SK-N-SH (cell line): ENCODE measurements around the gene ARG2. TPM values are rescaled to one million over a fixed set of nuclear protein-coding genes. Genes with fewer than 3 reads are reported as not detected.

Source experiments
- CTCF ChIA-PET: fragments of 300-600, 350-600 bp; formaldehyde crosslinking; extraction: SDS; loops from one replicate; lab custom pipeline; 2021; lab: Yijun Ruan, JAX
- POLR2A ChIA-PET: fragments of 350-600 bp; sonication (Branson Sonifier 250); formaldehyde crosslinking; extraction: SDS; loops from one replicate; lab custom pipeline; 2020; ENCODE audit warnings: antibody characterized with exemption, inconsistent platforms; lab: Yijun Ruan, JAX
- DNase-seq: peaks from one replicate; pipeline ENCODE4 v3.0.0; 2012
- H2AFZ ChIP-seq: fragments of 200-600 bp; sonication (generic); 2 replicates; pipeline ENCODE4 v1.8.1; 2016; ENCODE audit warnings: antibody characterized with exemption, mild to moderate bottlenecking, low read depth
- H3F3A ChIP-seq: fragments of 200-600 bp; sonication (generic); replicated peaks from 2 replicates; pipeline ENCODE3; 2016; ENCODE audit warnings: antibody characterized with exemption, mild to moderate bottlenecking; ENCODE audit not compliant: insufficient read depth
- H3K27ac ChIP-seq, 2 experiments: fragments of 200-500 bp in 1 of 2; fragments of 200-600 bp in 1 of 2; sonication (Bioruptor generic) in 1 of 2; sonication (generic), shearing (Covaris generic) in 1 of 2; 2 replicates each; pipeline versions ENCODE4 v1.5.1 to v1.6.1; 2014 to 2016; ENCODE audit warnings: low read depth in 2 of 2, inconsistent platforms in 1 of 2, low read length in 1 of 2, mild to moderate bottlenecking in 1 of 2, mixed read lengths in 1 of 2
- H3K27me3 ChIP-seq: fragments of 200-600 bp; sonication (generic), shearing (Covaris generic); 2 replicates; pipeline ENCODE4 v1.6.1; 2016; ENCODE audit warnings: mixed run types; ENCODE audit not compliant: insufficient read depth
- H3K36me3 ChIP-seq, 2 experiments: fragments of 200-500 bp in 1 of 2; fragments of 200-600 bp in 1 of 2; sonication (Bioruptor generic) in 1 of 2; sonication (generic) in 1 of 2; replicated peaks in 1 of 2; 2 replicates each; pipeline versions ENCODE3 to v1.5.1; 2014 to 2016; ENCODE audit warnings: low read length in 1 of 2, mild to moderate bottlenecking in 1 of 2; ENCODE audit not compliant: insufficient read depth in 2 of 2, control insufficient read depth in 1 of 2
- H3K4me1 ChIP-seq, 2 experiments: fragments of 200-500 bp in 1 of 2; fragments of 200-600 bp in 1 of 2; sonication (Bioruptor generic) in 1 of 2; sonication (generic), shearing (Covaris generic) in 1 of 2; 2 replicates each; pipeline versions ENCODE4 v1.5.1 to v1.6.1; 2014 to 2016; ENCODE audit warnings: low read depth in 1 of 2, low read length in 1 of 2, mixed run types in 1 of 2; ENCODE audit not compliant: insufficient read depth in 2 of 2, control insufficient read depth in 1 of 2
- H3K4me2 ChIP-seq: fragments of 200-600 bp; sonication (generic), shearing (Covaris generic); 2 replicates; pipeline ENCODE4 v1.6.1; 2017; ENCODE audit warnings: mixed run types
- H3K4me3 ChIP-seq, 2 experiments: fragments of 200-500 bp in 1 of 2; fragments of 200-600 bp in 1 of 2; sonication (Bioruptor generic) in 1 of 2; sonication (generic), shearing (Covaris generic) in 1 of 2; 2 replicates each; pipeline versions ENCODE4 v1.5.1 to v1.8.1; 2014 to 2016; ENCODE audit warnings: low read depth in 2 of 2, inconsistent platforms in 1 of 2, low read length in 1 of 2, mild to moderate bottlenecking in 1 of 2, mixed read lengths in 1 of 2, moderate library complexity in 1 of 2
- H3K79me2 ChIP-seq: fragments of 200-600 bp; sonication (generic); 2 replicates; pipeline ENCODE4 v1.8.1; 2017; ENCODE audit warnings: mild to moderate bottlenecking; ENCODE audit not compliant: insufficient read depth
- H3K9ac ChIP-seq: fragments of 200-600 bp; sonication (generic); 2 replicates; pipeline ENCODE4 v1.6.1; 2017; ENCODE audit warnings: mixed run types
- H3K9me2 ChIP-seq: fragments of 200-600 bp; sonication (generic); 2 replicates; pipeline ENCODE4 v1.6.1; 2017; ENCODE audit warnings: mixed run types
- H3K9me3 ChIP-seq: fragments of 200-600 bp; sonication (generic); 2 replicates; pipeline ENCODE4 v1.6.1; 2017; ENCODE audit warnings: mixed run types, mild to moderate bottlenecking, moderate library complexity
- H4K20me1 ChIP-seq: fragments of 200-600 bp; sonication (generic); 2 replicates; pipeline ENCODE4 v1.6.1; 2017; ENCODE audit warnings: mild to moderate bottlenecking, mixed run types; ENCODE audit not compliant: insufficient read depth
- CHD2 ChIP-seq: fragments of 150-350 bp; IDR thresholded peaks from 2 replicates; pipeline ENCODE4 v1.6.1; 2018; ENCODE audit warnings: low read length; ENCODE audit not compliant: partially characterized antibody
- ELF1 ChIP-seq: IDR thresholded peaks from 2 replicates; pipeline ENCODE4 v1.4.0; 2012
- FOSL2 ChIP-seq: IDR thresholded peaks from 2 replicates; pipeline ENCODE4 v1.4.0; 2012; ENCODE audit warnings: low read depth, mild to moderate bottlenecking, moderate library complexity, borderline replicate concordance
- FOXM1 ChIP-seq: IDR thresholded peaks from 2 replicates; pipeline ENCODE4 v1.4.0; 2012; ENCODE audit warnings: low read depth, mild to moderate bottlenecking
- GABPA ChIP-seq: IDR thresholded peaks from 2 replicates; pipeline ENCODE4 v1.4.0; 2012; ENCODE audit warnings: low read depth, mild to moderate bottlenecking
- GATA2 ChIP-seq: sonication (generic); formaldehyde crosslinking; IDR thresholded peaks from 2 replicates; pipeline ENCODE4 v1.5.0; 2020; ENCODE audit warnings: mild to moderate bottlenecking, missing genetic modification reagents
- MEF2A ChIP-seq: IDR thresholded peaks from 2 replicates; pipeline ENCODE4 v1.4.0; 2012; ENCODE audit warnings: low read depth, borderline replicate concordance
- NFIC ChIP-seq: IDR thresholded peaks from 2 replicates; pipeline ENCODE4 v1.4.0; 2012; ENCODE audit warnings: borderline replicate concordance
- NRF1 ChIP-seq: IDR thresholded peaks from 2 replicates; pipeline ENCODE4 v1.6.1; 2012; ENCODE audit warnings: low read depth, mild to moderate bottlenecking, low read length
- POLR2AphosphoS5 ChIP-seq: IDR thresholded peaks from 2 replicates; pipeline ENCODE4 v1.6.1; 2012; ENCODE audit warnings: low read depth, low read length
- RAD21 ChIP-seq: IDR thresholded peaks from 2 replicates; pipeline ENCODE4 v1.6.1; 2012; ENCODE audit warnings: mild to moderate bottlenecking, low read length
- RCOR1 ChIP-seq: fragments of 150-350 bp; IDR thresholded peaks from 2 replicates; pipeline ENCODE4 v1.6.1; 2017; ENCODE audit warnings: antibody characterized with exemption, low read length
- RFX5 ChIP-seq: IDR thresholded peaks from 2 replicates; pipeline ENCODE4 v1.6.1; 2012; ENCODE audit warnings: mild to moderate bottlenecking, improper control_type of control experiment, low read length
- SIN3A ChIP-seq: IDR thresholded peaks from 2 replicates; pipeline ENCODE4 v1.6.1; 2012; ENCODE audit warnings: low read depth, mild to moderate bottlenecking, low read length, moderate library complexity, borderline replicate concordance
- SMC3 ChIP-seq: IDR thresholded peaks from 2 replicates; pipeline ENCODE4 v1.6.1; 2012; ENCODE audit warnings: low read depth, low read length, improper control_type of control experiment
- TCF12 ChIP-seq: IDR thresholded peaks from 2 replicates; pipeline ENCODE4 v1.4.0; 2012
- TEAD4 ChIP-seq: IDR thresholded peaks from 2 replicates; pipeline ENCODE4 v1.4.0; 2012; ENCODE audit warnings: mild to moderate bottlenecking, borderline replicate concordance; ENCODE audit not compliant: insufficient read depth
- YY1 ChIP-seq: IDR thresholded peaks from 2 replicates; pipeline ENCODE4 v1.4.0; 2012; ENCODE audit warnings: low read depth, mild to moderate bottlenecking
- WGBS: methylation state at CpG from one replicate; pipeline ENCODE4 v1.1.6; 2017; ENCODE audit warnings: low lambda C conversion rate; 5-methylcytosine and 5-hydroxymethylcytosine counted together
- polyA plus RNA-seq, 3 experiments: library from polyadenylated mRNA; depleted of rRNA; stranded (reverse); fragments of >200 nt; gene quantifications; 2 replicates each; pipeline ENCODE4 v1.2.3, GENCODE V29; 2012
- TF ChIP-seq, protein P1 (sequence below): fragments of 150-350 bp; IDR thresholded peaks from 2 replicates; pipeline ENCODE4 v1.6.1; 2017; ENCODE audit warnings: antibody characterized with exemption, low read length, low read depth, borderline replicate concordance
- TF ChIP-seq, protein P2 (sequence below): fragments of 150-350 bp; IDR thresholded peaks from 2 replicates; pipeline ENCODE4 v1.6.1; 2016; ENCODE audit warnings: mild to moderate bottlenecking, low read depth, low read length
- TF ChIP-seq, protein P3 (sequence below): fragments of 200-600 bp; sonication (generic); IDR thresholded peaks from 2 replicates; pipeline ENCODE4 v1.6.1; 2017; ENCODE audit warnings: antibody characterized with exemption, mild to moderate bottlenecking, moderate library complexity
- TF ChIP-seq, protein P4 (sequence below): IDR thresholded peaks from 2 replicates; pipeline ENCODE4 v1.4.0; 2012; ENCODE audit warnings: low read depth, borderline replicate concordance
- TF ChIP-seq, protein P5 (sequence below): IDR thresholded peaks from 2 replicates; pipeline ENCODE4; 2012
- TF ChIP-seq, protein P6 (sequence below): IDR thresholded peaks from 2 replicates; pipeline ENCODE4 v1.4.0; 2012; ENCODE audit warnings: low read depth, borderline replicate concordance

Gene ARG2
- polyA plus RNA-seq, 1 of the 3 experiments (the other 2 are of a cell fraction), result 2.6 TPM

DNA sequence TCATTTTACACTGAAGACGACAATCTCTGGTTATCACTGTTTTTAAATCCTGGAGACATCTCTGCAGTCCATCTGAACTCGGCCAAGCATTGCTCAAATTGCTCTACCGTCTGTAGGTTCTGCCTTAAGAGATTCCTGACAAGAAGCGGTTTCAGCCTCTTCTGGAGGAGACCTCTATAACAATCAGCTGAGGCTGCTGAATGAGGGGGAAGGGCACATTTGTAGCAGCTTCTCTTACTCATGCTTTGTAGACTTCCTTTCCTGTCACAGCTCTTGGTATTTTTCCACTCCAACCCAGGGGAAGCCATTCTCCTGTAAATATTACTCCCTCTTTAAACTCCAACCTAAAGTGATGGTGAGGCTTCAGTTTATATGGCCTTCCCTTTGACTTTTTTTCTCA is 3.0 kb downstream of the ARG2 start (continued):
- TF ChIP-seq, protein P1, sequence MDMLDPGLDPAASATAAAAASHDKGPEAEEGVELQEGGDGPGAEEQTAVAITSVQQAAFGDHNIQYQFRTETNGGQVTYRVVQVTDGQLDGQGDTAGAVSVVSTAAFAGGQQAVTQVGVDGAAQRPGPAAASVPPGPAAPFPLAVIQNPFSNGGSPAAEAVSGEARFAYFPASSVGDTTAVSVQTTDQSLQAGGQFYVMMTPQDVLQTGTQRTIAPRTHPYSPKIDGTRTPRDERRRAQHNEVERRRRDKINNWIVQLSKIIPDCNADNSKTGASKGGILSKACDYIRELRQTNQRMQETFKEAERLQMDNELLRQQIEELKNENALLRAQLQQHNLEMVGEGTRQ, result no peak
- TF ChIP-seq NRF1 (no peak), RFX5 (no peak), GATA2 (CRISPR knock-in tag) (no peak), RCOR1 (no peak), SMC3 (no peak), GABPA (no peak), POLR2AphosphoS5 (no peak), MEF2A (no peak)
- TF ChIP-seq, protein P2, sequence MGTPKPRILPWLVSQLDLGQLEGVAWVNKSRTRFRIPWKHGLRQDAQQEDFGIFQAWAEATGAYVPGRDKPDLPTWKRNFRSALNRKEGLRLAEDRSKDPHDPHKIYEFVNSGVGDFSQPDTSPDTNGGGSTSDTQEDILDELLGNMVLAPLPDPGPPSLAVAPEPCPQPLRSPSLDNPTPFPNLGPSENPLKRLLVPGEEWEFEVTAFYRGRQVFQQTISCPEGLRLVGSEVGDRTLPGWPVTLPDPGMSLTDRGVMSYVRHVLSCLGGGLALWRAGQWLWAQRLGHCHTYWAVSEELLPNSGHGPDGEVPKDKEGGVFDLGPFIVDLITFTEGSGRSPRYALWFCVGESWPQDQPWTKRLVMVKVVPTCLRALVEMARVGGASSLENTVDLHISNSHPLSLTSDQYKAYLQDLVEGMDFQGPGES, result no peak
- TF ChIP-seq, protein P3, sequence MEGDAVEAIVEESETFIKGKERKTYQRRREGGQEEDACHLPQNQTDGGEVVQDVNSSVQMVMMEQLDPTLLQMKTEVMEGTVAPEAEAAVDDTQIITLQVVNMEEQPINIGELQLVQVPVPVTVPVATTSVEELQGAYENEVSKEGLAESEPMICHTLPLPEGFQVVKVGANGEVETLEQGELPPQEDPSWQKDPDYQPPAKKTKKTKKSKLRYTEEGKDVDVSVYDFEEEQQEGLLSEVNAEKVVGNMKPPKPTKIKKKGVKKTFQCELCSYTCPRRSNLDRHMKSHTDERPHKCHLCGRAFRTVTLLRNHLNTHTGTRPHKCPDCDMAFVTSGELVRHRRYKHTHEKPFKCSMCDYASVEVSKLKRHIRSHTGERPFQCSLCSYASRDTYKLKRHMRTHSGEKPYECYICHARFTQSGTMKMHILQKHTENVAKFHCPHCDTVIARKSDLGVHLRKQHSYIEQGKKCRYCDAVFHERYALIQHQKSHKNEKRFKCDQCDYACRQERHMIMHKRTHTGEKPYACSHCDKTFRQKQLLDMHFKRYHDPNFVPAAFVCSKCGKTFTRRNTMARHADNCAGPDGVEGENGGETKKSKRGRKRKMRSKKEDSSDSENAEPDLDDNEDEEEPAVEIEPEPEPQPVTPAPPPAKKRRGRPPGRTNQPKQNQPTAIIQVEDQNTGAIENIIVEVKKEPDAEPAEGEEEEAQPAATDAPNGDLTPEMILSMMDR, result no peak

DNA sequence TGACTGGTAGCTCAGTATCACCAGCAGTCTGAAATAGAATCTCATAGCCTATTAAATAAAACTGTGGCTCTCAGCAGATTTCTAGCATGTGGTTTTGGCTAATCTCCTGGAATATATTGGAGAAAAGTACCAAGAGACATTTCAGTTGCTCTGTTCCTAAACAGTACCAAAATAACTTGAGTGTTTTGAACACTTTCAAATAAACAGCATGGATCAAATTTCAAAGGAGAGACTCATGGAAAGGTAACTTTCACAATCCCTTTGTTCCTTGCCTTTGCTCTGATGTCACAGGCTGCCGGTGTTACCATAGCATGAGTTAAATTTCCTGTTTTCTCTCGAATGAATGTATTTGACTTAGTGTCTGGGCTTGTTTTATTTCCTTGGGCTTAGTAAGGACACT is 3.4 kb downstream of the ARG2 start:
- Histone ChIP-seq H3K9me3 (no peaks in the 10 kb centered on the region), H4K20me1 (no peaks in the 10 kb centered on the region)
- POLR2A ChIA-PET, result interaction anchor here (0.6 kb wide), 2 partner anchors 22 to 23 kb away, joined by 3 read pairs; partner anchors contain the start of gene PIGH
- TF ChIP-seq TEAD4 (no peak), TCF12 (no peak), FOSL2 (no peak), GATA2 (CRISPR knock-in tag) (no peak), NFIC (no peak), NRF1 (no peak), CHD2 (no peak), RCOR1 (no peak), YY1 (no peak), FOXM1 (no peak), ELF1 (no peak), RAD21 (no peak), GABPA (no peak), SIN3A (no peak)
- TF ChIP-seq, protein P4, sequence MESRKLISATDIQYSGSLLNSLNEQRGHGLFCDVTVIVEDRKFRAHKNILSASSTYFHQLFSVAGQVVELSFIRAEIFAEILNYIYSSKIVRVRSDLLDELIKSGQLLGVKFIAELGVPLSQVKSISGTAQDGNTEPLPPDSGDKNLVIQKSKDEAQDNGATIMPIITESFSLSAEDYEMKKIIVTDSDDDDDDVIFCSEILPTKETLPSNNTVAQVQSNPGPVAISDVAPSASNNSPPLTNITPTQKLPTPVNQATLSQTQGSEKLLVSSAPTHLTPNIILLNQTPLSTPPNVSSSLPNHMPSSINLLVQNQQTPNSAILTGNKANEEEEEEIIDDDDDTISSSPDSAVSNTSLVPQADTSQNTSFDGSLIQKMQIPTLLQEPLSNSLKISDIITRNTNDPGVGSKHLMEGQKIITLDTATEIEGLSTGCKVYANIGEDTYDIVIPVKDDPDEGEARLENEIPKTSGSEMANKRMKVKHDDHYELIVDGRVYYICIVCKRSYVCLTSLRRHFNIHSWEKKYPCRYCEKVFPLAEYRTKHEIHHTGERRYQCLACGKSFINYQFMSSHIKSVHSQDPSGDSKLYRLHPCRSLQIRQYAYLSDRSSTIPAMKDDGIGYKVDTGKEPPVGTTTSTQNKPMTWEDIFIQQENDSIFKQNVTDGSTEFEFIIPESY, result no peak
- TF ChIP-seq, protein P5, sequence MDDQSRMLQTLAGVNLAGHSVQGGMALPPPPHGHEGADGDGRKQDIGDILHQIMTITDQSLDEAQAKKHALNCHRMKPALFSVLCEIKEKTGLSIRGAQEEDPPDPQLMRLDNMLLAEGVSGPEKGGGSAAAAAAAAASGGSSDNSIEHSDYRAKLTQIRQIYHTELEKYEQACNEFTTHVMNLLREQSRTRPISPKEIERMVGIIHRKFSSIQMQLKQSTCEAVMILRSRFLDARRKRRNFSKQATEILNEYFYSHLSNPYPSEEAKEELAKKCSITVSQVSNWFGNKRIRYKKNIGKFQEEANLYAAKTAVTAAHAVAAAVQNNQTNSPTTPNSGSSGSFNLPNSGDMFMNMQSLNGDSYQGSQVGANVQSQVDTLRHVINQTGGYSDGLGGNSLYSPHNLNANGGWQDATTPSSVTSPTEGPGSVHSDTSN, result no peak
- TF ChIP-seq, protein P6, sequence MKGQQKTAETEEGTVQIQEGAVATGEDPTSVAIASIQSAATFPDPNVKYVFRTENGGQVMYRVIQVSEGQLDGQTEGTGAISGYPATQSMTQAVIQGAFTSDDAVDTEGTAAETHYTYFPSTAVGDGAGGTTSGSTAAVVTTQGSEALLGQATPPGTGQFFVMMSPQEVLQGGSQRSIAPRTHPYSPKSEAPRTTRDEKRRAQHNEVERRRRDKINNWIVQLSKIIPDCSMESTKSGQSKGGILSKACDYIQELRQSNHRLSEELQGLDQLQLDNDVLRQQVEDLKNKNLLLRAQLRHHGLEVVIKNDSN, result no peak
- TF ChIP-seq, protein P2, result no peak
- TF ChIP-seq, all 33 proteins: peak for 0
- no peaks in the 10 kb centered on the region for H3K27me3 ChIP-seq
- peak overlapping the region; percentile 77; the same call in 1 of the 2 replicates for H2AFZ ChIP-seq
- peak overlapping the region; percentile 26; the same call in 1 of the 2 replicates for H3K9ac ChIP-seq
- 58% methylated on average over 2 of the region's 2 CpGs for WGBS
- no peaks in the 10 kb centered on the region for H3K36me3 ChIP-seq
- H3K4me2 ChIP-seq, result peak overlapping the region; percentile 58; the same call in 1 of the 2 replicates
- peak overlapping the region in 1 of 2 experiments; percentile 76; a peak in 3 of 4 replicates for H3K27ac ChIP-seq
- H3K79me2 ChIP-seq, result no peaks in the 10 kb centered on the region
- CTCF ChIA-PET, result interaction anchor here (0.9 to 6.2 kb wide), 3 partner anchors 21 to 196 kb away, joined by 3 to 85 read pairs (median 3); partner anchors contain the start of gene RDH12
- H3K4me1 ChIP-seq, result peaks cover 5 to 10% of the 10 kb centered on the region in 2 experiments; a peak in 3 of 4 replicates
- H3F3A ChIP-seq, result peaks cover 22% of the 10 kb centered on the region
- no peak overlapping the region for H3K4me3 ChIP-seq
- H3K9me2 ChIP-seq, result no peaks in the 10 kb centered on the region
- no peak for DNase-seq
